Small intestine (tissue), 7 donors: ENCODE data around the gene MSANTD2. TPM values are rescaled to one million over a fixed set of nuclear protein-coding genes. Genes with fewer than 3 reads are reported as not detected.

Experiments used
- DNase-seq, 2 donors: peaks; one replicate each; pipeline versions ENCODE4 v3.0.0 to v3.0.0-alpha.2; 2013
- FAIRE-seq: peaks from 2 replicates; lab custom pipeline; 2012; peaks lifted over from hg19 to GRCh38; lab: Jason Lieb, UNC
- H3K27ac ChIP-seq, 3 donors: one replicate each; pipeline ENCODE4 v1.5.1; 2013; ENCODE audit warnings: low read length in 2 of 3, mild to moderate bottlenecking in 2 of 3, control low read depth in 1 of 3, inconsistent platforms in 1 of 3, low read depth in 1 of 3, moderate library complexity in 1 of 3
- H3K27me3 ChIP-seq, 3 donors: one replicate each; pipeline ENCODE4 v1.6.1; 2013; ENCODE audit warnings: low read length in 3 of 3, inconsistent platforms in 1 of 3; ENCODE audit not compliant: control insufficient read depth in 3 of 3, insufficient read depth in 3 of 3
- H3K36me3 ChIP-seq, 3 donors: one replicate each; pipeline ENCODE4 v1.6.1; 2013; ENCODE audit warnings: low read length in 3 of 3, inconsistent platforms in 1 of 3, low read depth in 1 of 3, mild to moderate bottlenecking in 1 of 3, moderate library complexity in 1 of 3; ENCODE audit not compliant: control insufficient read depth in 3 of 3, insufficient read depth in 2 of 3
- H3K4me1 ChIP-seq, 3 donors: one replicate each; pipeline ENCODE4 v1.6.1; 2013; ENCODE audit warnings: low read length in 2 of 3, inconsistent platforms in 1 of 3, low read depth in 1 of 3, mild to moderate bottlenecking in 1 of 3, moderate library complexity in 1 of 3; ENCODE audit not compliant: control insufficient read depth in 3 of 3, insufficient read depth in 2 of 3
- H3K4me3 ChIP-seq, 3 donors: one replicate each; pipeline ENCODE4 v1.5.1; 2013; ENCODE audit warnings: low read length in 3 of 3, control low read depth in 1 of 3, inconsistent platforms in 1 of 3, low read depth in 1 of 3, mild to moderate bottlenecking in 1 of 3, moderate library complexity in 1 of 3
- H3K9me3 ChIP-seq, 2 donors: one replicate each; pipeline ENCODE4 v1.6.1; 2013; ENCODE audit warnings: low read depth in 1 of 2, low read length in 1 of 2; ENCODE audit not compliant: control insufficient read depth in 2 of 2, insufficient read depth in 1 of 2
- WGBS, 3 donors: extraction: QIAGEN DNeasy Blood & Tissue Kit; methylation state at CpG; one replicate each; pipeline ENCODE4 v1.1.7; 2013; 5-methylcytosine and 5-hydroxymethylcytosine counted together
- polyA plus RNA-seq, 4 donors: library from polyadenylated mRNA; stranded (reverse) in 3 of 4; unstranded in 1 of 4; fragments of 200-250 nt in 3 of 4; fragments of 120-200 nt in 1 of 4; gene quantifications; one replicate each; pipeline versions ENCODE4 v1.2.1 to v1.2.3, GENCODE V29; 2013
- donor health status: healthy with polysubstance abuse.
- donor health status: control.
- donor health status: control.
- donor health status: Bipolar disorder and iron deficiency.
- donor health status: healthy.

MSANTD2 gene
- polyA plus RNA-seq, 4 donors, result 4.4 to 19.9 (median 6.4) TPM

DNA sequence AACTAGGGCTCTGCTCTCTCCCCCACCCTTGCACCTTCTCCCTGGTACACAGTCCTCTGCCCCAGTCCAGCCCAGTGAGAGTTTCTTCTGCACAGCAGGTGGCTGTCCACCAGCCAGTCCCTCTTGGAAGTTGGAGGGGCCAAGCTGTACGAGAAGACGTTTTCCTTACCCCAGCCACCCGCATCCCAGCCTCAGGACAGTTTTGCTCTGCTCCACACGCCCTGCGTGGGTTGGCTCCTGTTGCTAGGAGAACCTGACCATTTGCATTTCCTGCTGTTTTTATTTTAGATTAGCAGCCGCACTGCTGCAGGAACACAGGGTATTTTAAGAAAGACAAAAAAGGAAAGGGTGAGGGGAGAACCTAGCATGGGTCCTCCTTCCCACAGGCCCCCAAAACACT lies 78.0 kb downstream of the MSANTD2 start:
- DNase-seq, result no peak
- no peak overlapping the region for H3K4me3 ChIP-seq
- no peak for FAIRE-seq
- 46 to 82% (median 70%) methylated on average over 6 of the region's 6 CpGs for WGBS, 3 donors
- H3K9me3 ChIP-seq, result no peaks in the 10 kb centered on the region
- no peak overlapping the region for H3K27ac ChIP-seq
- peaks cover 0 to 16% (median 7%) of the 10 kb centered on the region in 3 donors for H3K4me1 ChIP-seq
- H3K27me3 ChIP-seq, result peaks cover 0 to 64% (median 15%) of the 10 kb centered on the region in 3 donors
- no peaks in the 10 kb centered on the region for H3K36me3 ChIP-seq

DNA sequence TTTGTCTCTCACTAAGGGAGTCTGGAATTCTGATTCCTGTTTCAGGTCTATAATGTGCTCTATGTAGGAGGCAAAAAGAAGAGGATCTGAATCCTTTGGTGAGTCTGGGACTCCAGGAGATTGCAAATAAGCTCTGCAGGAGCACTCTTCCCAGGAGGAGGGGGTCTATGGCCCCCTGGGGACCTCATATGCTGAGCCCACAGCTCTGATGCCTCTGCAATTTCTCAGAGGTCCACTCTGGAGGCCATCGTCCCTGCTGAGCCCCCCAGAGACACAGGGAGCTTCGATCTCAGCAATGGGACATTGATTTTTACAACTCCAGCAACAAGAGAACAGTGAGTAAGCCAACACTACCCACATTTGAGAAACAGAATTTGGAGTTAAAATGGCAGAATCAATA lies 80.7 kb downstream of the MSANTD2 start:
- H3K4me3 ChIP-seq, result no peak overlapping the region
- no peak overlapping the region for H3K27ac ChIP-seq
- FAIRE-seq (no peak), DNase-seq (no peak)
- H3K9me3 ChIP-seq, result no peaks in the 10 kb centered on the region
- peaks cover 0 to 78% (median 15%) of the 10 kb centered on the region in 3 donors for H3K27me3 ChIP-seq
- peaks cover 0 to 6% (median 2%) of the 10 kb centered on the region in 3 donors for H3K4me1 ChIP-seq
- WGBS, 3 donors, result 61 to 65% (median 61%) methylated on average over 2 of the region's 2 CpGs
- H3K36me3 ChIP-seq, result no peaks in the 10 kb centered on the region

DNA sequence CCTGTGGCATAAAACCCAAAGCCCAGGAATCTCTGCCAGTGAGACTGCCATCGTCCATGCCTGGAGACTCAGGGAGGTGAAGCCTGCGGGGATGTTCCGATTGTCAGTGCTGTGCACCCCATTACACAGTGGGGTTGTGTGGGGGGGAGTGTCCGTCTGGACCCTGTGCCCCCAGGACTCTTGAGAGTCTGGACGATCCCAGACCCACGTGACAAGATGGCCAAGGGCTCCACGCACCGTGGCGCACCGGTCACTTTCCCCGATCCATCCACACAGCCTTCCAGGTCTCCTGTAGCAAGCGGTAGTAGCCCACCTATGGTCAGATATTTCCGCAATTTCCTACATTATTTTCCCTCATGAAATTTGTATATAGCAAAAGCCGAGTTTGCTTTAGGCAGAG lies 81.4 kb downstream of the MSANTD2 start:
- H3K4me1 ChIP-seq, result peaks cover 0 to 4% (median 2%) of the 10 kb centered on the region in 3 donors
- FAIRE-seq (no peak), DNase-seq (no peak)
- no peaks in the 10 kb centered on the region for H3K36me3 ChIP-seq
- 30 to 50% (median 45%) methylated on average over 14 of the region's 14 CpGs for WGBS, 3 donors
- no peak overlapping the region for H3K27ac ChIP-seq
- no peaks in the 10 kb centered on the region for H3K9me3 ChIP-seq
- peaks cover 0 to 75% (median 15%) of the 10 kb centered on the region in 3 donors for H3K27me3 ChIP-seq
- no peak overlapping the region for H3K4me3 ChIP-seq

DNA sequence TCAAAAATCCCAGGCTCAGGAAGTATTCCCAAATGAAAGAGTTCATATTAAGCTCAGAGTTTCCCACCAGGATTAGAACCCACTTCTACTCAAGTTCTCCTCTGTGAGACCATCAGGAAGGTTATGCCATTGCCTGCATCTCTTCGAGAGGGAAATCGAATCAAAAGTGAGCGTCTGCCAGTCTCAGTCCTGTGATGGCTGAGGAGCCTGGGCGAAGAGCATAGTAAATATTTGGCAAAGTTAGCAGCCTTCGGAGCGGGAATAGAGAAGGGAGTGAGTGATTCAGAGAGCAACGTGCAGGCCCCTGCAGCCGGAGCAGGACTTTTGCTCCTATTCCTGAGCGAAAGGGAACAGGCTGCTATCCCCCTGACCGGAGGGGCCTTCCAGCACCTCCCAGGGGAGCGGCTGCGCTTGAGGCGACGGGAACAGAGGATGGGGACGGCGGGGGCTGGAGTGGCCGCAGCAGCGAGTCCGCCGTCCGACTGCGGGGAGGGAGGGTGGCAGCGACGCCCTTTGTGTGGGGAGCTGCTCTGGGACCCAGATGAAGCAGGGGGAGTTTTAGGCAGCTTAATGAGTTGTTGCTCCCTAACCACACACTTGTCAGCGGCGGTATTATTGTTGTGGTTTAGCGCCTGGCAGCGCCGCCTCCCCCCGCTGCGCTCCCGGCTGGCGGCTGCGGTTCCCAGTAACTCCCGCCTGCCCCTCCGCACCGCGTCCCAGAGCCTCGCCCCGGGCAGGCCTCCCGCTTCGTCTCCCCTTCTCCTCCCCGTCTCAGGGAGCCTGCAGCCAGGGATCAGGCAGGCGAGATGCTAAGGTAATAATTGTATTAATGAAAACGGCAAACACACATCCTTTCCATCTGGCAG lies 82.2 kb downstream of the MSANTD2 start:
- H3K9me3 ChIP-seq, result no peaks in the 10 kb centered on the region
- H3K27me3 ChIP-seq, result peaks cover 0 to 70% (median 15%) of the 10 kb centered on the region in 3 donors
- H3K4me3 ChIP-seq, result peak overlapping the region in 2 of 3 donors; percentile 4 to 13
- DNase-seq, result peak in 1 of 2 donors; percentile 35
- no peak for FAIRE-seq
- no peaks in the 10 kb centered on the region for H3K36me3 ChIP-seq
- WGBS, 3 donors, result 1% methylated on average over 39 to 45 of the region's 45 CpGs
- peaks cover 0 to 4% (median 2%) of the 10 kb centered on the region in 3 donors for H3K4me1 ChIP-seq
- H3K27ac ChIP-seq, result no peak overlapping the region

DNA sequence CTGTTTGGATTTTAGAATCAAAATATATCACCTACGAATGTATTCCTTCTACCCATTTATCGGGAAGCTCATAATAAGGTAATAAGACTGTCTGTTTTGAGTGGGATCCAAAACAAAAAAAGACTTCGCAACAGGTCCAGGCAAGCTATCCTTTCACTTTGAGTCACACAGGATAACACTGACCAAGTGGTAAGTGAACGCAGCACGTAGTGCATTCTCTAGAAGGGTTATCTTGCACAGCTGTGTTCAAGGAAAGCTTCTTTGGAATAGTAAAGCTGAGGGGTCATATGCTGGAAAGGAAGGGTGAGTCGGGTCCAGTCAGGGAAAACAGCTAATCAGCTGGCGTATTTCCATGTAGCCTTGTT lies 82.8 kb downstream of the MSANTD2 start:
- Histone ChIP-seq H3K36me3 (no peaks in the 10 kb centered on the region), H3K4me3 (no peak overlapping the region), H3K4me1 (peaks cover 0 to 4% (median 2%) of the 10 kb centered on the region in 3 donors), H3K27me3 (peaks cover 0 to 64% (median 15%) of the 10 kb centered on the region in 3 donors), H3K27ac (no peak overlapping the region), H3K9me3 (no peaks in the 10 kb centered on the region)
- FAIRE-seq, result no peak
- 47 to 49% (median 47%) methylated on average over 7 of the region's 7 CpGs for WGBS, 3 donors
- no peak for DNase-seq

DNA sequence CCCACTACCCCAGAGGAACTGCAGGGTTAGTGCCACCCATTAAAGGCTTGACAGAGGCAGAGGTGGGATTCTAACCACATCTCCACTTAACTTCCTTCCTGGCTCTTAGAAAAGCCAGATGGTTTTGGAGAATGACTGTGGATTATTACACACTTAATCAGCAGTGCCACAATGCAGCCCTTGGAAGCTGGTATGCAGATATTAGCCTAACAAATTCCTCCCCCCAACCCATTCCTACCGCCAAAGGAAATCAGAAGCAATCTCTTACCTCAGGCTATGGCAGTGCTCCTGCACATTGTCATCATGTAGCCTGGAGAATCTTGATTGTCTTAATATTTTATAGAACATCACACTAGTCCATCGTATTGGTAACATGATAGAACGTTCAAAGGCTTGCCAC lies 83.6 kb downstream of the MSANTD2 start:
- DNase-seq (no peak), FAIRE-seq (no peak)
- Histone ChIP-seq H3K9me3 (no peaks in the 10 kb centered on the region), H3K4me3 (no peak overlapping the region), H3K27me3 (peaks cover 0 to 57% (median 12%) of the 10 kb centered on the region in 3 donors), H3K36me3 (no peaks in the 10 kb centered on the region), H3K27ac (no peak overlapping the region), H3K4me1 (peaks cover 0 to 4% (median 2%) of the 10 kb centered on the region in 3 donors)
- WGBS, 3 donors, result 58 to 74% (median 65%) methylated on average over 3 of the region's 3 CpGs

Other genes starting within 250 kb of the MSANTD2 start
- not detected for gene OR8A1, start 230.4 kb downstream of the MSANTD2 start, polyA plus RNA-seq
- under 1 TPM in 1 of 4 donors, not detected in 3; 0.04 TPM for gene PANX3, start 189.0 kb downstream of the MSANTD2 start, polyA plus RNA-seq
- 10 to 100 TPM; 22.5 to 47.4 (median 41.1) TPM for gene TBRG1, start 177.5 kb downstream of the MSANTD2 start, polyA plus RNA-seq
- gene SIAE, start 126.7 kb downstream of the MSANTD2 start, polyA plus RNA-seq, result 10 to 100 TPM in 3 of 4 donors, 1 to 10 TPM in 1; 4.1 to 68.9 (median 27.5) TPM
- gene SPA17, start 126.5 kb downstream of the MSANTD2 start, polyA plus RNA-seq, result 1 to 10 TPM; 3.2 to 9.8 (median 7.0) TPM
- 1 to 10 TPM in 2 of 4 donors, under 1 TPM in 1, not detected in 1; 0.67 to 6.5 (median 2.3) TPM for gene NRGN, start 60.5 kb downstream of the MSANTD2 start, polyA plus RNA-seq
- gene VSIG2, start 48.2 kb downstream of the MSANTD2 start, polyA plus RNA-seq, result 1 to 10 TPM in 1 of 4 donors, under 1 TPM in 1, not detected in 2; 0.91 to 6.4 TPM
- 10 to 100 TPM in 2 of 4 donors, 1 to 10 TPM in 1, under 1 TPM in 1; 0.67 to 38.3 (median 6.9) TPM for gene ESAM, start 38.1 kb downstream of the MSANTD2 start, polyA plus RNA-seq
- gene ROBO3, start 65.0 kb upstream of the MSANTD2 start, polyA plus RNA-seq, result 10 to 100 TPM in 3 of 4 donors, 1 to 10 TPM in 1; 4.5 to 16.1 (median 11.4) TPM
- 1 to 10 TPM in 3 of 4 donors, under 1 TPM in 1; 0.45 to 8.9 (median 2.6) TPM for gene ROBO4, start 97.5 kb upstream of the MSANTD2 start, polyA plus RNA-seq
- gene HEPN1, start 118.8 kb upstream of the MSANTD2 start, polyA plus RNA-seq, result under 1 TPM in 1 of 4 donors, not detected in 3; 0.06 TPM
- under 1 TPM in 1 of 4 donors, not detected in 3; 0.67 TPM for gene HEPACAM, start 135.6 kb upstream of the MSANTD2 start, polyA plus RNA-seq
- gene CCDC15, start 153.8 kb upstream of the MSANTD2 start, polyA plus RNA-seq, result 1 to 10 TPM in 1 of 4 donors, under 1 TPM in 3; 0.22 to 2.2 (median 0.60) TPM